Retinal pigment epithelial cell (primary cell): ENCODE measurements around the gene CIPC.

ENCODE experiments used
- DNase-seq: peaks from one replicate; pipeline ENCODE4 v3.0.0-alpha.2; 2010; ENCODE audit warnings: low read depth
- H3K4me3 ChIP-seq: 2 replicates; pipeline ENCODE4 v1.5.1; 2011; ENCODE audit warnings: mild to moderate bottlenecking, low read length, control low read depth, moderate library complexity
- CTCF ChIP-seq: conservative IDR thresholded peaks from 2 replicates; pipeline ENCODE4 v1.5.1; 2011; ENCODE audit warnings: low read depth, low read length, control low read depth, inconsistent platforms

The CIPC gene

DNA sequence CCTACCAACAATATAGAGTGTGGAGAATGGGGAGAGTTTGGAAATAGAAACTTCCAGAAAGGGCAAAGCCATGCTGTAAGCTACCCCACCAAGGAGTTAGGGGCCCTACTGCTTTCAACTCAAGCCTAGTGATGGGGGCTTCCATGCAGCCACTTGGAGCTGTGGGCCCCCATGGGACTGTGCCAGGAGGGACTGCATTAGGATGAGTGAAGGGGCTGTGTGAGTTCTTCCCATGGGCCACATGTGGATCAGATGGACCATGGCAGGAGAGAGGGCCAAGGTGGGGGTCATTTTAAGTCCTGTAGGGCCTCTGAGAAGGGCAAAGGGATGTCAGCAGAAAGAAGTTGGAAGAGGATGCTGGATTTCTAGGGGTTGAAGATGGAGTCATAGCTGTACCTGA is 23.1 kb upstream of the CIPC start:
- no peak for DNase-seq
- no peak for TF ChIP-seq CTCF
- no peak overlapping the region for H3K4me3 ChIP-seq

GRCh38 chr14:77076113-77076631 is 21.9 kb upstream of the CIPC start:
- TF ChIP-seq CTCF = no peak
- H3K4me3 ChIP-seq = peak overlapping the region; percentile 14
- DNase-seq = no peak

- no peak for DNase-seq
- H3K4me3 ChIP-seq = no peak overlapping the region
- TF ChIP-seq CTCF = no peak
Measured at GRCh38 chr14:77077040-77077439, 21.0 kb upstream of the CIPC start.

DNA sequence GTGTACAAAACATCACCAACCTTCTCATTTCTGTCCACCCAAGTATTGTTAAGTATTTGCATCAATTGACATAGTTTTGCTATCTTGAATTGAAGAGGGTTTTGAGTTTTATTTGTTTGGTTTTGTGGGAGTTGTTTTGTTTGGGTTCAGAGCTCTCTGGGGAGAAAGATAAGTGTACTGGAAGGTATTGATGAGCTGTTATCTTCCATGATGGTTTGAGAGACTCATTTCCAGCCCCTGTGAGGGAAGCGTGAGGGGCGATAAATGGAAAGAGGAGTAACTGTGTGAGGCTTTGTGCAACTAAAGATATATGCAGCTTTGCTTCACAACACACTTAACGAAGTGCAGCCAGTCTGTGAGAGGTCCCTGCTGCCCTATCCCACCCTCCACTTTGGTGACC is 15.7 kb upstream of the CIPC start:
- no peak for DNase-seq
- no peak overlapping the region for H3K4me3 ChIP-seq
- TF ChIP-seq CTCF = no peak

GRCh38 chr14:77083082-77083481 is 15.0 kb upstream of the CIPC start:
- no peak for TF ChIP-seq CTCF
- DNase-seq = no peak
- H3K4me3 ChIP-seq = no peak overlapping the region

GRCh38 chr14:77084985-77085384 is 13.1 kb upstream of the CIPC start:
- no peak for TF ChIP-seq CTCF
- H3K4me3 ChIP-seq = no peak overlapping the region
- DNase-seq = no peak

DNA sequence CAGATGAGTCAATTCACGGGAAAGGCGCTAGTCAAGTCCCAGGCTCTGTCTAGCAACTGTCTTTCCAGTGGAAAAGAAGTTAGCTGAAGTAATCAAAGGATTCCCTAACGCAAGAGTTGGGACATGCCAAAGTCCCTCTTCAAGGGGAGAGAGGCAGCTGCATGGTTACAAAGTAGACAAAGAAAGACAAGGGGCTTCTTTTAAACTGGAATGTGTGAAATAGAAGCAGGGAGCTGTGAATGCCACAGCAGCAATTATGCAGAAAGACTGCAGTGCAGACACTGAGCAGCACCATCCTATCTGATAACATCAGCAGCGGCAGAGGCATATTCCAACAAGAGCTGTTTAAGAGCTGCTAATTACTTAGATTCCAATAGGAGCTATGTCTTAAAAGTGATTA is 12.5 kb upstream of the CIPC start:
- no peak for TF ChIP-seq CTCF
- no peak for DNase-seq
- H3K4me3 ChIP-seq = no peak overlapping the region
